ENCODE results near the gene RCC2.

RCC2 gene

GRCh38 chr1:17441993-17442357 lies 2.5 kb upstream of the RCC2 start:
- DNase-seq: no peak

GRCh38 chr1:17441265-17441992 lies 2.0 kb upstream of the RCC2 start:
- no peak for DNase-seq

DNA sequence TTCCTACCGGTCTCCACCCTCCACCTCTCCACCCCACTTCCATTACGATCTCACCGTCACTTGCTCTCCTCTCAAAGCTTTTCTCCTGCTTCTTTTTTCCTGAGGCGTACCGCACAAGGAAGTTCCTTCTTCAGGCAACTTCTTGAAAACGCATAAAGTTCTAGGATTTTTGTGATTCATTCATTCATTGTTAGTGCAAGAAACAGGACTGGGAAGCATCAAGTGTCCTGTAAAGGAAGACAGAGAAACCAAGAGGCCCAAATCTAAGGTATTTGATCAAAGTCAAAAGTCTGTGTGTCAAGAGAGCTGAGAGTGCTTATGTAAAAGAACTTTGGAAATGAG lies 1.3 kb upstream of the RCC2 start:
- no peak for DNase-seq

DNA sequence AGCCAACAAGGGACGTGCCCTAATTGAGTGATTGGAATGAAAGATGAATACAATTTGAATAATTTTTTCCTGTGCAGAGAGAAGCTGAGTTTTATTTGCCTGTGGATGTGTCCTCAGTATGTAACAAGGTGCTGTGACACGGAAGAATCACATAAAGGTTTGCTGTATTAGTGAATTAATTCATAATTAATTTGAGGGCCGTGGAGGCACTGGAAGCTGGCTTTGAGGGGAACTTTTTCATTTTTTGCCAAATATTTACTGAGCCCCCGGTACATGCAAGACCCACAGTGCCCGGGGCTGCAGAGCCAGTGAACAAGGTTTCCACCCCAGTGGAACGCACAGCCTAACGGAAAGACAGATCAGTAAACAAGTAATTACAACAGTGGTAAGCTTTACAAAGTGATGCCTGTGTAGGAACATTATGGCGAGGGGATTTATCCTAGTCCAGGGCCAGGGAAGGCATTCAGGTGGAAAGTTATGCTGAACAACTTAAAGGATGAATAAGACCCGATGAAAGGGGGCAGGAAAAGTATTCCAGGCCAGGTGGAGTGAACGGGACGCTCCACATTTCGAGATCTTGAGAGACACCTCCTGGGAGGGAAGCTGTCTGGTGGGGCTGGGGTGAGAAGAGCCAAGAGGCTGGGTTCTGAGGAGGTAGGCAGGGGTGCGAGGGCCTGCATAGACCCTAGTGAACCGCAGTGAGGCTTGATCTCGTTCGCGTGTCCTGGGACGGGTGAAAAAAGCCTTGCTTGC lies 773 bp upstream of the RCC2 start:
- DNase-seq: no peak

- DNase-seq: peak; percentile 26
Measured at GRCh38 chr1:17438318-17439249, 893 bp downstream of the RCC2 start.

- peak; percentile 37 for DNase-seq
Measured at GRCh38 chr1:17437580-17438317, 1.7 kb downstream of the RCC2 start.

- DNase-seq: no peak
Measured at GRCh38 chr1:17437260-17437579, 2.3 kb downstream of the RCC2 start.

GRCh38 chr1:17436380-17437174 lies 2.9 kb downstream of the RCC2 start:
- no peak for DNase-seq

GRCh38 chr1:17434601-17435000 lies 4.9 kb downstream of the RCC2 start:
- DNase-seq: no peak

GRCh38 chr1:17434016-17434415 lies 5.5 kb downstream of the RCC2 start:
- no peak for DNase-seq

DNA sequence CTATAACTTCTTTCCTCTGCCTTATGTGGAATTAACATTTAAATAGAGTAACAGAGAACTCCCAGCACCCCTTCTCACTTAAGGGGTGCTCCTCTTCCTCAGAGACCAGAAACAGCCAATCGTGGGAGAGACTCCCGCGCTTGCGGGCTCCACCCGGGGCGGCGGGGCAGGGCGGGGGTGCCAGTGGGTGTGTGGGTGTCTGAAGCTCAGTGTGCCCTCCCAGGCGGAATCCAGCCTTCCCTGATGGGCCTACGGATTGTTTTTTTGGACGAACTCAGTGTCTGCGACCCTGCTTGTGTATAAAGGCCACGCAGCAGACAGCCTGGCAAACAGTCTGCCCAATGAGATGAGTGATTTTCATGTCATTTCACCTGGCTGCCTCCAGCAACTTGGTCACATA lies 6.2 kb downstream of the RCC2 start:
- no peak for DNase-seq

- DNase-seq: no peak
Measured at GRCh38 chr1:17432412-17432811, 7.1 kb downstream of the RCC2 start.

DNA sequence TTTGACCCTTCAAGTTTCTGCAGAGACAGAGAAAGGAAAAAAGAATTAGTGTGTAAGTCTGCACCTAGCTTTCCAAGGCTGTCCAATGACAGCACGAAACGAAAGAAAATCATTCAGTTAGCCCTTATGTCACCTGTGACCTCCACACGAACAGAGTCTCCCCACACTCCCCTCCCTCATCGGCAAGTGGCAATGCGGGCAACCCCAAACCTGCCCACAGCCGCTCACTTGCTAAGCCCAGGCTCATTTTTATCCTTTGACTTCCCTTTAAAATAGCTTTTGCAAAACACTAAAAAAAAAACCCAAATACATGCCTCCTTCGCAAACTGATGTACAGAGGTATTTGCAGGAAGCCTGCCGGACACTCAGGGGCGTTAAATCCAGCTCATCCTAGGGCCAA lies 10.3 kb downstream of the RCC2 start:
- DNase-seq: no peak

DNA sequence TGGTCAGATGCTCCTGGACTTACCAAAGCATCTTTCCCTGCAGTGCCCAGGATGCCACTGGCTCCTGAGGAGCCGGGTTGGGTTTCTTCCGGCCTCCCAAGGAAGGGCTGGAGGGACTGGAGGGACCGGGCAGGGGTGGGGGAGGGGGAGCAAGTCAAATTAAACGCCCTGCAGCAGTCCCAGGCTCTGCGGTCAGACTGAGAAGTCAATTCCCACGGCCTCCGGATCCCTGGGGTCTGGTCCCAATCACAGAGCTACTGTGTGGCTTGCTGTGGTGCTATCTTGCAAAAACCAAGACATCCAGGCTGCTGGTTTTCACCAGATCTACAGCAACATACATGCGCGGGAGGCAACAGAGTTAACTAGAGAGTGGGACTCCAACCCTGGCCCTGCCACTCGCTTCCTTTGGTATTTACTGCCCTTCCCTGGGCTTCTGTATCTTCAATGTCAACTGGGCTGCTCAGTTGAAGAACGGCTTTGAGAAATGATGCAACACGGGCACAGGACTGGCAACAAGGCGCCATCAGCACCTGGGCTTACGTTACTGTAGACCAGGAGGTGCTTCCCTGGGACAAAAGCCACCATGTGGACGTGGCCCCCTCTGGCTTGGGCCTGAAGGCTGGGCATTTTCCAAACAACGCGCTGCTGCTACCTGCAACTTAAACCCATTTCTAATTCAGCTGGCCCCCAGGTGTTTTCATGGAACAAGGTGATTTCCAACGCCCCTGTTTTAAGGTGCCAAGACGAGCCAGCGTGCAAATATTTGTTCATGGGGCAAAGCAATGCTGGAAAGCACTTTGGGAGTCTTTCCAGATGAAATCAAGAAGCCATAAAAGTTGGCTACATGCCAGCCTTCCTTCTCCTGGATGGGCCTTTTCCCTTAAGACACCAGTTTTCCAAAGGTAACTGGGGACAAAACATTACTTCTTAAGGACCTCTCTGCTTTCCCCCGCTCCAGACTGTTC lies 11.5 kb downstream of the RCC2 start:
- no peak for DNase-seq

DNA sequence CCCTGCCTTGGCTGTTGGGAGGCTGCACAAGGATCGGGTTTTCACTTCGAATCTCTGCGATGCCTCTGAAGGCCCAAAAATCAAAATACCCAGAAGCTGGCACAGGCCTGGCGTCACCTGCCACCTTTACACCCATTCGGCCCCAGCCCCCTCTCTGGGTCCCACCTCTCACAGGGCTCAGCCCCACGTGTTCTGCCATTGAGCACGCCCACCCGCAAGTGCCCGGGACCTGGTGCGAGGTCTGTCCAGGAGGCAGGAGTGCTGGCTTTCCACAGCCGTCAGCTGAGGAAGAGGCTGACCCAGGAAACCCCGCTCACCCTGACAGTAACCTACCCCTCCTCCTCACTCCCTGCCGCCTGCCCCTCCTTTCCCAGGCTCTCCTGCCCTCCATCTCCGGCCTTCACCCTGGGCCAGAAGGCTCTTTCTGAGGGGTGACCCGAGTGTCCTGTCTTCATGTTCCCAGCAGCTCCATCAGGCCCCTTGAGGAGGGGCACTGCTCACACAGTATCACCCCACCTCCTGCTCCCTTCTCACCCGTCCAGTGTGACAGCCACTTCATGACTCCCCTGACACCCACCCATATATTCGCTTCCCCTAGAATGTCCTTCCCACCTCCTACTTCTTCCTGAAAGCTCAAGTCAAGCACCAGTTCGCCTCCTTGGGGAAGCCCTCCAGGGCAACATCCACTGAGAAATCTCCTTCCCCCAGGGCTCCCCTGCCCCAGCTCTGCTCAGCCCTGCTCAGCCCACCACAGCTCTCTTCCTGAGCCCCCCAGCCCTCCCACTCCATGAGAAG lies 13.5 kb downstream of the RCC2 start:
- DNase-seq: no peak

DNA sequence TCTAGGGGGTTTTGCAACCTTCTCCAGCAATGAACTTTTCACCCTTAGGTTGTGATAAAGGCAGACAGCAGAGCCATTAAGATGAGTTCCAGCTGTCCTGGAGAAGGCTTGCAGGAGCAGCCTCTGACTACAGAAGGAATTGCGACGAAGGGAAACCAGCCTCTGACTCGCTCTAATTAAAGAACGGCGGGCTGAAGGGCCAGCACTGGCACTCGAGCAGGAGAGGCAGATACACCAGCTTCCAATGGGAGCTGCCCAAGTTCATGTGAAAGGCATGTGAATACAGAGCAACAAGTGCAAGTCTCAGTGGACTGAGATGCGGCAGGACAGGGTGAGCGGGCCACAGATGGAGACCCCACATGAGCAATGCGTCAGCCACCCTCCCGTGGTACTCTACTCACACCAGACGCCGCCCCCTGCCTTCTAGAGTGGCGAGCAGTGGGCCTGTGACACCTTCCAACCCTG lies 15.7 kb downstream of the RCC2 start:
- DNase-seq: no peak

GRCh38 chr1:17422461-17422860 lies 17.0 kb downstream of the RCC2 start:
- DNase-seq: no peak

DNA sequence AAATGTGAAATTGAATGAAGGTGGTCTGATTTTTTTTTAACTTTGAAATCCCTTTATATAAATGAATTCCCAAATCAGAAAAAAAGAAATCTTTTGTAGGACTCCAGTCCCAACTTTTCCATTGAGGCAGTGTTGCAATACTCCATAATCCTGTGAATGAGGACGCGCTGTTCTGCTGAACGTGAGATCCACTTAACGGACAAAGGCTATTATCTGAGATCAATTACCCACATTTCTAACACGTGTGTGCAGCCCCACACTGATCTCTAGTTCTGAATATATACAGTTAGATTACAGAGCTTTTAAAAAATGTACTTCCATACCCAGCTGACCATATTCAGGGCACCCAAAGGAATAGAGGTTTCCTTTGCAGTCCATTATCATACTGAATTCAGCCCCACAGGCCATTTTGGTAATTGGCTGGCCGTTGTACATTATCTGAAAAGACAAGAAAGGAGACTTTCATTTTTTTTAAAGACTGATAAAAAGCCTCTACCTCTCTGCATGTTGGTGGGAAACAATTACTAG lies 19.0 kb downstream of the RCC2 start:
- DNase-seq: no peak

DNA sequence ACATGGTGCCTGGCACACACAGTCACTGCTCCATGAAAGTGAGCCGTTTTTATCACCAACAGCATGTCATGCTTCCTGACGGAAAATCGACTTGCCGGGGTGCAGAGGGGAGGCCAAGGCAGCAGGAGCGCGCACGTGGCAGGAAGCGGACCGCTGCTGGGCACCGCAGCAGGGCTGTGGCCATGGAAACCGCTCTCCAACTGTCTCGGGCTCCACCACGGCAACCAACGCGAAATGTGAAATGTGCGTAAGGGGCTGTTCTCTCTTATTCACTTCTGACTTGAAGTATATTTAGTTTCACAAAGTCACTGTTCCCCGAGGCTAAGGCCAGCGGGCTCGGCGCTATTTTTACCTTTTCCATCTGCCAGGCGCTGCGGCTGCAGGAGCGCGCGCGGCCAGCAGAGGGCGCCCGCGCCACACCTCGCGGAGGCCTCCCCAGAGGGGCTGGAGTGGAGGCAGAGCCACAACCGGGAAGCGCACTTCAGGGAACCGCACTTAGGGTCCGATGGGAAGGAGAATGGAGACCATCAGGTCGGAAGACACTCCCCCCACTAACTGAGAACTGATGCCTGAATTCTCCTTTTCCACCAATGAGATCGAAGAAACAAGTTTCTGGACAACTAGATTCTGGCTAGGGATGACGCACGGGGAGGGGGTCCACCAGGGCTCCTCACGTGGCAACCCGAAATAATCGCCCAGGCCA lies 19.7 kb downstream of the RCC2 start:
- DNase-seq: peak; percentile 53

Data from activated CD4-positive, alpha-beta T cell treated with anti-CD3 and anti-CD28 coated beads for 1 hour (primary cell).